ENCODE measurements around the gene SMARCC1.

The SMARCC1 gene

DNA sequence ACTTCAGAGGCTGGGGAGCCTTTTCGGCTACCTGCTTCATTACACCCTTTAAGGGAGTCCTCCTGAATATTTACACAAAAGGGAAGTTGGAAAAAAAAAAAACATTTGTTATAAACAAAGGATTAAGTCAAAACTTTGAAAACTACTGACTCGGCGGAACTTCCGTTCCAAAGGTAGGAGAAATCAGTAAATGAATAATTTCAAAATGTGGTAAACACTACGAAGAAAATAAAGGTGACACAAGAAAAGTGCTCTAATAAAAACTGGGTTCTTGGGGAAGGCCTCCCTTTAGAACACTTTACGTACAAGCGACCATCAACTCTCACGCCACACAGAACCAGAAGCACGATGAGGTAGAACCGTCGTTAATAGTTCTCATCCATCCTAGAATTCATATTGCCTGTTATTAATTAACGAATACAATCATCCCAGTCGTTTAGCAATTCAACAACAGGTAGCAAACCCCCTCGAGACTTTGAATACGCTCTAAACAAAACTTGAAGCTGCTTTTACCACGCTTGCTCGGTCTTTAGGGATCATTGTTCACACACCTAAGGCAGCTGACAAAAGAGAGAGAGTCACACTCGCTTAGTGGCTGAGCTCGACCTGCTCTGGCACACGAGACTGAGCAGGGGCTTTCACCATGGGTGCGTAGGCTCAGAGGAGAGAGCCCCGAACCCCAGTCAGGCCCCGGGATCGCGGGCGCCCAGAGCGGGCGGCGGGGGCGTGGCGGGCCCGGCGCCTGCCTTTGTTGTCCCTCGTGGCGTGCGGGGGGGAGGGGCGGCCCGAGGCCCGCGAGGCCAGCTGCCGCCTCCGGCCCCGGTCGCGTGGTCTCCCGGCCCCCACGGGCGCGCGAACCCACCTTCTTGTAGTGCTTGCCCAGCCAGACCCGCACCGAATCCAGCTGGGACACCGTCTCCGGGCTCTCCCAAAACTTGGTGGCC, 680 bp downstream of the SMARCC1 start:
- Histone ChIP-seq H4K20me1 (ENCODE audit: insufficient read depth, low read length) (no peaks in the 10 kb centered on the region; the same call in 1 of the 2 replicates), H3K4me3 (ENCODE audit: low read length) (peak overlapping the region; percentile 80), H3K79me2 (ENCODE audit: low read length) (peaks cover 56% of the 10 kb centered on the region), H3K27me3 (replicated peaks; ENCODE audit: insufficient read depth, low read length) (no peaks in the 10 kb centered on the region), H3K27ac (ENCODE audit: low read length) (peak overlapping the region; percentile 96), H3K4me2 (ENCODE audit: low read depth, low read length) (peak overlapping the region; percentile 72), H3K9me2 (replicated peaks; ENCODE audit: insufficient read depth, low read length) (no peaks in the 10 kb centered on the region), H3F3A (ENCODE audit: insufficient read depth, low read length) (peaks cover 29% of the 10 kb centered on the region), H3K9ac (ENCODE audit: low read length) (peak overlapping the region; percentile 94), H2AFZ (ENCODE audit: low read length) (peak overlapping the region; percentile 63; the same call in 1 of the 2 replicates), H3K9me3 (replicated peaks; ENCODE audit: insufficient read depth, low read length) (no peaks in the 10 kb centered on the region), H3K36me3 (replicated peaks; ENCODE audit: insufficient read depth, low read length) (no peaks in the 10 kb centered on the region), H3K4me1 (ENCODE audit: low read length) (peaks cover 15% of the 10 kb centered on the region; the same call in 1 of the 2 replicates)
- TF ChIP-seq EZH2 (optimal IDR thresholded peaks at IDR 0.05; ENCODE audit: low read depth, low read length) (no peak), EZH2phosphoT487 (IDR thresholded peaks at IDR 0.05; ENCODE audit: low read length) (no peak)
- TF ChIP-seq, protein P1, sequence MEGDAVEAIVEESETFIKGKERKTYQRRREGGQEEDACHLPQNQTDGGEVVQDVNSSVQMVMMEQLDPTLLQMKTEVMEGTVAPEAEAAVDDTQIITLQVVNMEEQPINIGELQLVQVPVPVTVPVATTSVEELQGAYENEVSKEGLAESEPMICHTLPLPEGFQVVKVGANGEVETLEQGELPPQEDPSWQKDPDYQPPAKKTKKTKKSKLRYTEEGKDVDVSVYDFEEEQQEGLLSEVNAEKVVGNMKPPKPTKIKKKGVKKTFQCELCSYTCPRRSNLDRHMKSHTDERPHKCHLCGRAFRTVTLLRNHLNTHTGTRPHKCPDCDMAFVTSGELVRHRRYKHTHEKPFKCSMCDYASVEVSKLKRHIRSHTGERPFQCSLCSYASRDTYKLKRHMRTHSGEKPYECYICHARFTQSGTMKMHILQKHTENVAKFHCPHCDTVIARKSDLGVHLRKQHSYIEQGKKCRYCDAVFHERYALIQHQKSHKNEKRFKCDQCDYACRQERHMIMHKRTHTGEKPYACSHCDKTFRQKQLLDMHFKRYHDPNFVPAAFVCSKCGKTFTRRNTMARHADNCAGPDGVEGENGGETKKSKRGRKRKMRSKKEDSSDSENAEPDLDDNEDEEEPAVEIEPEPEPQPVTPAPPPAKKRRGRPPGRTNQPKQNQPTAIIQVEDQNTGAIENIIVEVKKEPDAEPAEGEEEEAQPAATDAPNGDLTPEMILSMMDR (IDR thresholded peaks at IDR 0.05; ENCODE audit: low read length), result no peak
- peak; percentile 61 for DNase-seq

DNA sequence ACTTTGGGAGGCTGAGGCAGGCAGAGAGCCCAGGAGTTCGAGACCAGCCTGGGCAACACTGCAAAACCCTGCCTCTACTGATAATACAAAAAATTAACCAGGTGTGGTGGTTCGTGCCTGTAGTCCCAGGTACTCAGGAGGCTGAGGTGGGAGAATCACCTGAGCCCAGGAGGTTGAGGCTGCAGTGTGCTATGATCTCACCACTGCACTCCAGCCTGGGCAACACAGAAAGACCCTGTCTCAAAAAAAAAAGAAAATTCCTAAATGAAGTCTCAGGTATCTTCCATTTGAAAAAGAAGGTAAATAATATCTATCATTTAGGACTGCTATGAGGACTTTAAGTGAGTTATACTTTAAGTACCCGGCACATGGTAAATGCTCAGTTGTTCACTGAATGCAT, 2.9 kb downstream of the SMARCC1 start:
- Histone ChIP-seq H2AFZ (ENCODE audit: low read length) (no peak overlapping the region), H3K36me3 (replicated peaks; ENCODE audit: insufficient read depth, low read length) (no peaks in the 10 kb centered on the region), H3K79me2 (ENCODE audit: low read length) (peaks cover 79% of the 10 kb centered on the region), H3K4me2 (ENCODE audit: low read depth, low read length) (no peak overlapping the region), H3K4me1 (ENCODE audit: low read length) (peaks cover 12% of the 10 kb centered on the region; the same call in 1 of the 2 replicates), H3K4me3 (ENCODE audit: low read length) (no peak overlapping the region), H3F3A (ENCODE audit: insufficient read depth, low read length) (peaks cover 29% of the 10 kb centered on the region), H3K27ac (ENCODE audit: low read length) (no peak overlapping the region), H4K20me1 (ENCODE audit: insufficient read depth, low read length) (no peaks in the 10 kb centered on the region; the same call in 1 of the 2 replicates), H3K9me3 (replicated peaks; ENCODE audit: insufficient read depth, low read length) (no peaks in the 10 kb centered on the region), H3K9me2 (replicated peaks; ENCODE audit: insufficient read depth, low read length) (no peaks in the 10 kb centered on the region), H3K27me3 (replicated peaks; ENCODE audit: insufficient read depth, low read length) (no peaks in the 10 kb centered on the region), H3K9ac (ENCODE audit: low read length) (no peak overlapping the region)
- DNase-seq, result no peak
- TF ChIP-seq, protein P1 (IDR thresholded peaks at IDR 0.05; ENCODE audit: low read length), result no peak
- TF ChIP-seq EZH2 (optimal IDR thresholded peaks at IDR 0.05; ENCODE audit: low read depth, low read length) (no peak), EZH2phosphoT487 (IDR thresholded peaks at IDR 0.05; ENCODE audit: low read length) (no peak)

DNA sequence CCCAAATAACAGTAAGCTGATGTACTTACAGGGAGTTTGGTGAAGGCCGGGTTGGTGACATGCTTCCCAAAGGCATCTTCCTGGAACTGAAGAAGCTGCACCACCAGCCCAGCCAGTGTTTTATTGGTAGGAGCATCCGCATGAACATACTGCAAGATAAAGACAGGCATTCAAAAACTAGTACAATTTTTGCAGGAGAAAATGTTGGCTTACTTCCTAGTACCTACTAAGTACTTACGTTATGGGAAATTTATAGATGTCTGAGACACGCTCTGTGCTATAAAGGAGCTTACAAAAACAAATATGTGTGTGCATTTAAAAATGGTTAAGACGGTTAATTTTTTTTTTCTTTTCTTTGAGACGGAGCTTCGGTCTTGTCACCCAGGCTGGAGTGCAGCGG, 8.9 kb downstream of the SMARCC1 start:
- Histone ChIP-seq H3K4me2 (ENCODE audit: low read depth, low read length) (no peak overlapping the region), H3K79me2 (ENCODE audit: low read length) (peaks cover 94% of the 10 kb centered on the region), H3K9me3 (replicated peaks; ENCODE audit: insufficient read depth, low read length) (no peaks in the 10 kb centered on the region), H3K27ac (ENCODE audit: low read length) (no peak overlapping the region), H3K4me1 (ENCODE audit: low read length) (no peaks in the 10 kb centered on the region), H3K4me3 (ENCODE audit: low read length) (no peak overlapping the region), H3F3A (ENCODE audit: insufficient read depth, low read length) (no peaks in the 10 kb centered on the region), H4K20me1 (ENCODE audit: insufficient read depth, low read length) (0 out of 2 replicates have a peak, but pooled peaks cover 4% of the 10 kb centered on the region), H3K36me3 (replicated peaks; ENCODE audit: insufficient read depth, low read length) (no peaks in the 10 kb centered on the region; the same call in 1 of the 2 replicates), H3K27me3 (replicated peaks; ENCODE audit: insufficient read depth, low read length) (no peaks in the 10 kb centered on the region), H3K9ac (ENCODE audit: low read length) (no peak overlapping the region), H2AFZ (ENCODE audit: low read length) (no peak overlapping the region), H3K9me2 (replicated peaks; ENCODE audit: insufficient read depth, low read length) (no peaks in the 10 kb centered on the region)
- no peak for DNase-seq
- TF ChIP-seq, protein P1 (IDR thresholded peaks at IDR 0.05; ENCODE audit: low read length), result no peak
- TF ChIP-seq EZH2phosphoT487 (IDR thresholded peaks at IDR 0.05; ENCODE audit: low read length), result no peak
- no peak for TF ChIP-seq EZH2 (optimal IDR thresholded peaks at IDR 0.05; ENCODE audit: low read depth, low read length)
